Panc1 (cell line): ENCODE data around the gene SERPINB10. TPM values are rescaled to one million over a fixed set of nuclear protein-coding genes. Genes with fewer than 3 reads are reported as not detected.

Source experiments
- ATAC-seq: fragments of 200-7000 bp; cut with Tn5 transposase; 2 replicates; pipeline ENCODE4 v1.9.1; 2020; ENCODE audit warnings: mild to moderate bottlenecking, moderate library complexity
- BruUV-seq: library from RNA; stranded (reverse); fragments of 400-500 nt; replicated peaks from 2 replicates; lab custom pipeline; 2021; lab: Mats Ljungman, UMichigan
- CTCF ChIA-PET: fragments of 300-600 bp; sonication (Branson Sonifier 250); formaldehyde crosslinking; loops from one replicate; lab custom pipeline; 2022; ENCODE audit warnings: antibody characterized with exemption; lab: Charles Lee
- POLR2A ChIA-PET: fragments of 300-600 bp; sonication (Branson Sonifier 250); formaldehyde crosslinking; loops from one replicate; lab custom pipeline; 2022; ENCODE audit warnings: antibody characterized with exemption; lab: Charles Lee
- DNase-seq: peaks from one replicate; pipeline ENCODE4 v3.0.0-alpha.2; 2010; ENCODE audit warnings: low read depth, low spot score
- H3K27ac ChIP-seq: 2 replicates; pipeline ENCODE4 v1.5.1; 2011; ENCODE audit warnings: mild to moderate bottlenecking, low read length, inconsistent platforms
- H3K27me3 ChIP-seq: fragments of 200-500 bp; sonication (Bioruptor generic); 2 replicates; pipeline ENCODE4 v1.6.0; 2014; ENCODE audit warnings: low read length, inconsistent platforms; ENCODE audit not compliant: control insufficient read depth, insufficient read depth
- H3K36me3 ChIP-seq: fragments of 200-500 bp; sonication (Bioruptor generic); 2 replicates; pipeline ENCODE4 v1.5.1; 2014; ENCODE audit warnings: inconsistent platforms, mild to moderate bottlenecking, low read length, moderate library complexity; ENCODE audit not compliant: control insufficient read depth, insufficient read depth
- H3K4me1 ChIP-seq: 2 replicates; pipeline ENCODE4 v1.5.1; 2011; ENCODE audit warnings: inconsistent platforms, mild to moderate bottlenecking, low read length, moderate library complexity; ENCODE audit not compliant: control insufficient read depth, insufficient read depth
- H3K4me3 ChIP-seq, 2 experiments: 2 replicates each; pipeline ENCODE4 v1.5.1; 2011 to 2012; ENCODE audit warnings: low read depth in 2 of 2, low read length in 2 of 2, mild to moderate bottlenecking in 2 of 2, inconsistent platforms in 1 of 2, moderate library complexity in 1 of 2
- H3K9me3 ChIP-seq: fragments of 200-500 bp; sonication (Bioruptor generic); 2 replicates; pipeline ENCODE4 v1.5.1; 2014; ENCODE audit warnings: low read depth, mild to moderate bottlenecking, inconsistent platforms, low read length, moderate library complexity; ENCODE audit not compliant: control insufficient read depth, insufficient read depth
- POLR2AphosphoS5 ChIP-seq: IDR thresholded peaks from 2 replicates; pipeline ENCODE4 v1.6.1; 2012; ENCODE audit warnings: mild to moderate bottlenecking, low read depth, low read length, moderate library complexity
- SIN3A ChIP-seq: IDR thresholded peaks from 2 replicates; pipeline ENCODE4 v1.6.1; 2012; ENCODE audit warnings: low read depth, mild to moderate bottlenecking, low read length, moderate library complexity, borderline replicate concordance; ENCODE audit not compliant: insufficient read depth
- TCF7L2 ChIP-seq: IDR thresholded peaks from 2 replicates; pipeline ENCODE4 v1.6.1; 2011; ENCODE audit warnings: mild to moderate bottlenecking, low read depth, low read length, inconsistent platforms
- in situ Hi-C: cut with HindIII; loops from 2 replicates; pipeline ENCODE4 v1.10.0; 2016; ENCODE audit warnings: low sequenced_read_pairs, low pct_unique_long_range_greater_than_20kb
- intact Hi-C: fragments of 100-400 bp; cut with micrococcal nuclease; formaldehyde crosslinking; loops from one replicate; pipeline ENCODE4 v1.10.0; 2022; ENCODE audit not compliant: unreplicated experiment
- total RNA-seq: library from RNA; stranded (reverse); gene quantifications from one replicate; pipeline ENCODE4 v1.2.1, GENCODE V29; 2021; ENCODE audit not compliant: unreplicated experiment
- TF ChIP-seq, protein P1 (sequence below): fragments of 450-650 bp; IDR thresholded peaks from 2 replicates; pipeline ENCODE4 v1.5.1; 2017; ENCODE audit warnings: mild to moderate bottlenecking
- TF ChIP-seq, protein P2 (sequence below), 2 experiments: IDR thresholded peaks; 2 replicates each; pipeline ENCODE4 v1.6.1; 2011 to 2012; ENCODE audit warnings: low read depth in 2 of 2, control low read depth in 1 of 2, low read length in 1 of 2, mild to moderate bottlenecking in 1 of 2, moderate library complexity in 1 of 2; ENCODE audit not compliant: insufficient read depth in 1 of 2

The SERPINB10 gene
- total RNA-seq, 1 experiment from 2014 or later, result not detected

DNA sequence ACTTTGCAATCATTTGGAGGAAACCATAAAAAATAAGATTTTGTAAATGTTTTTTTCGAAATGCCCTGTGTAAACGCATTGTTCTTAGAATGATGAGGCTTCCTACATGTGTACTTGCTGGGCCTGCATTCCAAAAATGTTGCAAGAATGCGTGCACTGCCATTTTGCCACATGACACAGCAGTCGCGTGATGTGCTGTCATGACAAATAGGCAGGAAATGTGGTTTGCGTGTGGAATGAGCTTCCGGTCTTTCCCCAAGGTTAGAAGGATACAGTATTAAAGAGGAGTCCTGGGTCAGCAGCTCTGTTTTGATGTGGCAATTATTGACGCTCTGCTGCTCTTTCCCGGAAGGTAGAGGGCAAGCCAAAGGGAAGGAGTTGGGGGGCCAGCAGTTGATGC lies 38.4 kb upstream of the SERPINB10 start:
- intact Hi-C loops, result no loop called here
- ChIA-PET CTCF (no interaction called here), POLR2A (no interaction called here)
- no peaks in the 10 kb centered on the region for H3K36me3 ChIP-seq
- H3K27me3 ChIP-seq, result no peaks in the 10 kb centered on the region
- no TSS peak for BruUV-seq
- H3K4me3 ChIP-seq, result no peak overlapping the region
- DNase-seq (no peak), ATAC-seq (no peak)
- H3K4me1 ChIP-seq, result no peaks in the 10 kb centered on the region
- in situ Hi-C loops, result no loop called here
- TF ChIP-seq, protein P1, sequence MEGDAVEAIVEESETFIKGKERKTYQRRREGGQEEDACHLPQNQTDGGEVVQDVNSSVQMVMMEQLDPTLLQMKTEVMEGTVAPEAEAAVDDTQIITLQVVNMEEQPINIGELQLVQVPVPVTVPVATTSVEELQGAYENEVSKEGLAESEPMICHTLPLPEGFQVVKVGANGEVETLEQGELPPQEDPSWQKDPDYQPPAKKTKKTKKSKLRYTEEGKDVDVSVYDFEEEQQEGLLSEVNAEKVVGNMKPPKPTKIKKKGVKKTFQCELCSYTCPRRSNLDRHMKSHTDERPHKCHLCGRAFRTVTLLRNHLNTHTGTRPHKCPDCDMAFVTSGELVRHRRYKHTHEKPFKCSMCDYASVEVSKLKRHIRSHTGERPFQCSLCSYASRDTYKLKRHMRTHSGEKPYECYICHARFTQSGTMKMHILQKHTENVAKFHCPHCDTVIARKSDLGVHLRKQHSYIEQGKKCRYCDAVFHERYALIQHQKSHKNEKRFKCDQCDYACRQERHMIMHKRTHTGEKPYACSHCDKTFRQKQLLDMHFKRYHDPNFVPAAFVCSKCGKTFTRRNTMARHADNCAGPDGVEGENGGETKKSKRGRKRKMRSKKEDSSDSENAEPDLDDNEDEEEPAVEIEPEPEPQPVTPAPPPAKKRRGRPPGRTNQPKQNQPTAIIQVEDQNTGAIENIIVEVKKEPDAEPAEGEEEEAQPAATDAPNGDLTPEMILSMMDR, result no peak
- TF ChIP-seq TCF7L2 (no peak), POLR2AphosphoS5 (no peak), SIN3A (no peak)
- TF ChIP-seq, protein P2, sequence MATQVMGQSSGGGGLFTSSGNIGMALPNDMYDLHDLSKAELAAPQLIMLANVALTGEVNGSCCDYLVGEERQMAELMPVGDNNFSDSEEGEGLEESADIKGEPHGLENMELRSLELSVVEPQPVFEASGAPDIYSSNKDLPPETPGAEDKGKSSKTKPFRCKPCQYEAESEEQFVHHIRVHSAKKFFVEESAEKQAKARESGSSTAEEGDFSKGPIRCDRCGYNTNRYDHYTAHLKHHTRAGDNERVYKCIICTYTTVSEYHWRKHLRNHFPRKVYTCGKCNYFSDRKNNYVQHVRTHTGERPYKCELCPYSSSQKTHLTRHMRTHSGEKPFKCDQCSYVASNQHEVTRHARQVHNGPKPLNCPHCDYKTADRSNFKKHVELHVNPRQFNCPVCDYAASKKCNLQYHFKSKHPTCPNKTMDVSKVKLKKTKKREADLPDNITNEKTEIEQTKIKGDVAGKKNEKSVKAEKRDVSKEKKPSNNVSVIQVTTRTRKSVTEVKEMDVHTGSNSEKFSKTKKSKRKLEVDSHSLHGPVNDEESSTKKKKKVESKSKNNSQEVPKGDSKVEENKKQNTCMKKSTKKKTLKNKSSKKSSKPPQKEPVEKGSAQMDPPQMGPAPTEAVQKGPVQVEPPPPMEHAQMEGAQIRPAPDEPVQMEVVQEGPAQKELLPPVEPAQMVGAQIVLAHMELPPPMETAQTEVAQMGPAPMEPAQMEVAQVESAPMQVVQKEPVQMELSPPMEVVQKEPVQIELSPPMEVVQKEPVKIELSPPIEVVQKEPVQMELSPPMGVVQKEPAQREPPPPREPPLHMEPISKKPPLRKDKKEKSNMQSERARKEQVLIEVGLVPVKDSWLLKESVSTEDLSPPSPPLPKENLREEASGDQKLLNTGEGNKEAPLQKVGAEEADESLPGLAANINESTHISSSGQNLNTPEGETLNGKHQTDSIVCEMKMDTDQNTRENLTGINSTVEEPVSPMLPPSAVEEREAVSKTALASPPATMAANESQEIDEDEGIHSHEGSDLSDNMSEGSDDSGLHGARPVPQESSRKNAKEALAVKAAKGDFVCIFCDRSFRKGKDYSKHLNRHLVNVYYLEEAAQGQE (IDR thresholded peaks at IDR 0.05; ENCODE audit: insufficient read depth in 1 of 2, low read depth in 2 of 2, low read length in 1 of 2), result no peak
- no peak overlapping the region for H3K27ac ChIP-seq
- H3K9me3 ChIP-seq, result no peaks in the 10 kb centered on the region

DNA sequence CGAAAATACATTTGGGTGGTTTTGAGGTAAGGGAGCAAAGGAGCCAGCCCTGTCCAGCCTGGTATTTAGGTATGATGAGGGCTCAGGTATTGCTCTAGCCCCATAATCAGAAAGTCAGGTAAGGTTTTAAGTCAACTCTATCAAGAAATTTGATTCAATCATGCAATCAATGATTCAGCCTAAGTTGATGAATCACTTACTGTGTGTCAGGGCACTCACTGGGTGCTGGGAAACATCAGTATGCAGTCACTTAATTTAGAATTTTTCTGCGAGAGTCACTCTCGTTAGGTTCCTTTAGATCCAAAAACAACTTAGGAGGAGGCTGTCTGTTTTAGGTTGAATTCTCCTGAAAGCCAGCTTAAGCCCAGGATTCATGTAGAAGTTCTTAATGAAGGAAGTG lies 37.9 kb upstream of the SERPINB10 start:
- intact Hi-C loops (no loop called here), in situ Hi-C loops (no loop called here)
- TF ChIP-seq TCF7L2 (no peak), SIN3A (no peak), POLR2AphosphoS5 (no peak)
- TF ChIP-seq, protein P1, result no peak
- TF ChIP-seq, protein P2 (IDR thresholded peaks at IDR 0.05; ENCODE audit: insufficient read depth in 1 of 2, low read depth in 2 of 2, low read length in 1 of 2), result no peak
- CTCF ChIA-PET, result no interaction called here
- DNase-seq, result no peak
- H3K27ac ChIP-seq, result no peak overlapping the region
- no peaks in the 10 kb centered on the region for H3K36me3 ChIP-seq
- no peaks in the 10 kb centered on the region for H3K27me3 ChIP-seq
- no peaks in the 10 kb centered on the region for H3K4me1 ChIP-seq
- H3K4me3 ChIP-seq, result no peak overlapping the region
- ATAC-seq, result no peak
- no peaks in the 10 kb centered on the region for H3K9me3 ChIP-seq
- POLR2A ChIA-PET, result no interaction called here
- no TSS peak for BruUV-seq
